OCI-LY3 (cell line): Measurements from ENCODE around the gene LSM14A.

ENCODE experiments used
- H2AFZ ChIP-seq: fragments of 200-600, 300-600 bp; shearing (Covaris generic); 2 replicates; pipeline ENCODE4 v1.6.0; 2014; ENCODE audit warnings: antibody characterized with exemption, low read depth, low read length
- H3K27ac ChIP-seq: fragments of 200-600, 300-600 bp; sonication (generic); 2 replicates; pipeline ENCODE4 v1.5.1; 2014; ENCODE audit warnings: mild to moderate bottlenecking, low read length, moderate library complexity, mixed read lengths
- H3K27me3 ChIP-seq: fragments of 200-600, 300-600 bp; sonication (generic); 2 replicates; pipeline ENCODE4 v1.6.1; 2014; ENCODE audit warnings: low read depth, low read length, mixed read lengths
- H3K36me3 ChIP-seq: fragments of 200-600, 300-600 bp; sonication (generic); replicated peaks from 2 replicates; pipeline ENCODE3; 2014; ENCODE audit warnings: low read depth, low read length, mixed read lengths
- H3K4me1 ChIP-seq: fragments of 300-600, 200-600 bp; sonication (generic); 2 replicates; pipeline ENCODE4 v1.6.1; 2014; ENCODE audit warnings: low read length, mixed read lengths
- H3K4me2 ChIP-seq: fragments of 200-600, 300-600 bp; sonication (generic); 2 replicates; pipeline ENCODE4 v1.6.1; 2014; ENCODE audit warnings: low read length, mixed read lengths
- H3K4me3 ChIP-seq: fragments of 300-600, 200-600 bp; sonication (generic); 2 replicates; pipeline ENCODE4 v1.5.1; 2014; ENCODE audit warnings: antibody characterized with exemption, mild to moderate bottlenecking, low read length, moderate library complexity
- H3K79me2 ChIP-seq: fragments of 300-600, 200-600 bp; shearing (Covaris generic); 2 replicates; pipeline ENCODE4 v1.6.1; 2014; ENCODE audit warnings: mild to moderate bottlenecking, low read length, mixed read lengths
- H3K9ac ChIP-seq: fragments of 300-600, 200-600 bp; shearing (Covaris generic); 2 replicates; pipeline ENCODE4 v1.6.0; 2014; ENCODE audit warnings: mild to moderate bottlenecking, low read length, moderate library complexity
- H3K9me3 ChIP-seq: fragments of 200-600, 300-600 bp; shearing (Covaris generic); 2 replicates; pipeline ENCODE4 v1.6.1; 2014; ENCODE audit warnings: low read length, mixed read lengths; ENCODE audit not compliant: insufficient read depth
- H4K20me1 ChIP-seq: fragments of 200-600, 300-600 bp; sonication (generic); 2 replicates; pipeline ENCODE4 v1.6.1; 2016; ENCODE audit warnings: low read length, mixed read lengths; ENCODE audit not compliant: insufficient read depth
- CTCF ChIP-seq: fragments of 200-600, 300-600 bp; sonication (generic); IDR thresholded peaks from 2 replicates; pipeline ENCODE4 v1.5.1; 2014; ENCODE audit warnings: antibody characterized with exemption, low read length, low read depth
- EZH2phosphoT487 ChIP-seq: fragments of 200-600 bp; shearing (Covaris generic); IDR thresholded peaks from 2 replicates; pipeline ENCODE4 v1.6.1; 2018; ENCODE audit warnings: antibody characterized with exemption, mixed run types, low read depth

LSM14A gene

GRCh38 chr19:34226036-34226435, 53.7 kb downstream of the LSM14A start:
- no peak overlapping the region for H3K4me2 ChIP-seq
- no peak overlapping the region for H3K9ac ChIP-seq
- H4K20me1 ChIP-seq: peaks cover 21% of the 10 kb centered on the region

GRCh38 chr19:34228347-34228746, 56.0 kb downstream of the LSM14A start:
- H3K27me3 ChIP-seq: no peaks in the 10 kb centered on the region
- no peak overlapping the region for H3K4me2 ChIP-seq
- no peak overlapping the region for H2AFZ ChIP-seq
- no peaks in the 10 kb centered on the region for H3K9me3 ChIP-seq
- no peak overlapping the region for H3K9ac ChIP-seq
- peaks cover 14% of the 10 kb centered on the region for H4K20me1 ChIP-seq
- H3K4me1 ChIP-seq: peaks cover 13% of the 10 kb centered on the region
- H3K36me3 ChIP-seq: peaks cover 68% of the 10 kb centered on the region
- no peak overlapping the region for H3K4me3 ChIP-seq
- TF ChIP-seq CTCF: no peak
- TF ChIP-seq EZH2phosphoT487: no peak
- H3K27ac ChIP-seq: no peak overlapping the region
- peaks cover 13% of the 10 kb centered on the region; the same call in 1 of the 2 replicates for H3K79me2 ChIP-seq

More at GRCh38 chr19:34226036-34226435, 53.7 kb downstream of the LSM14A start:
- peaks cover 80% of the 10 kb centered on the region for H3K36me3 ChIP-seq
- H3K27ac ChIP-seq: no peak overlapping the region
- no peak overlapping the region for H3K4me3 ChIP-seq
- peaks cover 13% of the 10 kb centered on the region for H3K4me1 ChIP-seq
- TF ChIP-seq CTCF: no peak
- TF ChIP-seq EZH2phosphoT487: no peak
- peaks cover 18% of the 10 kb centered on the region; the same call in 1 of the 2 replicates for H3K79me2 ChIP-seq
- no peaks in the 10 kb centered on the region for H3K27me3 ChIP-seq
- H3K9me3 ChIP-seq: no peaks in the 10 kb centered on the region
- no peak overlapping the region for H2AFZ ChIP-seq

GRCh38 chr19:34228762-34229161, 56.5 kb downstream of the LSM14A start:
- TF ChIP-seq CTCF (no peak), EZH2phosphoT487 (no peak)
- Histone ChIP-seq H4K20me1 (peaks cover 14% of the 10 kb centered on the region), H3K4me1 (peaks cover 13% of the 10 kb centered on the region), H3K4me3 (no peak overlapping the region), H3K9ac (no peak overlapping the region), H2AFZ (no peak overlapping the region), H3K79me2 (peaks cover 11% of the 10 kb centered on the region; the same call in 1 of the 2 replicates), H3K27ac (no peak overlapping the region), H3K27me3 (no peaks in the 10 kb centered on the region), H3K4me2 (no peak overlapping the region), H3K36me3 (peaks cover 64% of the 10 kb centered on the region), H3K9me3 (no peaks in the 10 kb centered on the region)

- TF ChIP-seq EZH2phosphoT487: no peak
- no peak for TF ChIP-seq CTCF
- H4K20me1 ChIP-seq: peaks cover 8% of the 10 kb centered on the region
- H3K36me3 ChIP-seq: peaks cover 57% of the 10 kb centered on the region
- H2AFZ ChIP-seq: no peak overlapping the region
- no peak overlapping the region for H3K27ac ChIP-seq
- no peaks in the 10 kb centered on the region for H3K27me3 ChIP-seq
- peaks cover 6% of the 10 kb centered on the region; the same call in 1 of the 2 replicates for H3K79me2 ChIP-seq
- no peak overlapping the region for H3K9ac ChIP-seq
- H3K9me3 ChIP-seq: no peaks in the 10 kb centered on the region
- H3K4me1 ChIP-seq: peaks cover 8% of the 10 kb centered on the region
- no peak overlapping the region for H3K4me3 ChIP-seq
- no peak overlapping the region for H3K4me2 ChIP-seq
These were observed 57.4 kb downstream of the LSM14A start for GRCh38 chr19:34229721-34230120.
